Measurements from ENCODE around the gene SHKBP1. TPM values are rescaled to one million over a fixed set of nuclear protein-coding genes. Genes with fewer than 3 reads are reported as not detected.

Gene SHKBP1
- total and polyA plus RNA-seq, 2 donors (not counting 1 experiment from before 2014, with no cell fraction given): 179 to 227 TPM

DNA sequence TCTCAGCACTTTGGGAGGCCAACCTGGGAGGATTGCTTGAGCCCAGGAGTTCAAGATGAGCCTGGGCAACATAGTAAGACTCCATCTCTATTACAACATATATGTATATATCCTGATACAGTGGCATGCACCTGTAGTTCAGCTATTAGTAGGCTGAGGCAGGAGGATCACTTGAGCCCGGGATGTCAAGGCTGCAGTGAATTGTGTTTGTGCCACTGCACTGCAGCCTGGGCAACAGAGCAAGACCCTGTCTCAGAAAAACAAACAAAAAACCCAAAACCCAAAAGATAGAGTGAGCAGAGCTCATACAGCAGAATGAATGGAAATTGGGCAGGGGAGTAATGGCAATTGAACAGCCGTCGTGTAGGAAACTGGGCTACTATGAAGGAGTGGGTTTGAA, 17.3 kb upstream of the SHKBP1 start:
- H3K9me3 Mint-ChIP-seq (ENCODE audit: insufficient read depth): no peaks in the 10 kb centered on the region
- H3K4me1 ChIP-seq (ENCODE audit: control insufficient read depth in 2 of 2, insufficient read depth in 2 of 2, low read length in 2 of 2): no peaks in the 10 kb centered on the region
- H3K9me3 ChIP-seq (ENCODE audit: control extremely low read depth in 1 of 3, control insufficient read depth in 2 of 3, insufficient read depth in 1 of 3, low read length in 2 of 3): peaks cover 0 to 2% (median 0%) of the 10 kb centered on the region in 3 donors
- no peak overlapping the region for H3K4me3 ChIP-seq (ENCODE audit: control extremely low read depth in 1 of 5, extremely low read depth in 1 of 5, insufficient read depth in 1 of 5, low read depth in 2 of 5, low read length in 4 of 5)
- H3K4me2 ChIP-seq (replicated peaks; ENCODE audit: low read depth, low read length, poor library complexity, severe bottlenecking): no peak overlapping the region
- no peak for TF ChIP-seq EZH2 (IDR thresholded peaks at IDR 0.05; ENCODE audit: borderline replicate concordance, insufficient read depth, low read depth, low read length, poor library complexity, severe bottlenecking)
- TF ChIP-seq, protein P1, sequence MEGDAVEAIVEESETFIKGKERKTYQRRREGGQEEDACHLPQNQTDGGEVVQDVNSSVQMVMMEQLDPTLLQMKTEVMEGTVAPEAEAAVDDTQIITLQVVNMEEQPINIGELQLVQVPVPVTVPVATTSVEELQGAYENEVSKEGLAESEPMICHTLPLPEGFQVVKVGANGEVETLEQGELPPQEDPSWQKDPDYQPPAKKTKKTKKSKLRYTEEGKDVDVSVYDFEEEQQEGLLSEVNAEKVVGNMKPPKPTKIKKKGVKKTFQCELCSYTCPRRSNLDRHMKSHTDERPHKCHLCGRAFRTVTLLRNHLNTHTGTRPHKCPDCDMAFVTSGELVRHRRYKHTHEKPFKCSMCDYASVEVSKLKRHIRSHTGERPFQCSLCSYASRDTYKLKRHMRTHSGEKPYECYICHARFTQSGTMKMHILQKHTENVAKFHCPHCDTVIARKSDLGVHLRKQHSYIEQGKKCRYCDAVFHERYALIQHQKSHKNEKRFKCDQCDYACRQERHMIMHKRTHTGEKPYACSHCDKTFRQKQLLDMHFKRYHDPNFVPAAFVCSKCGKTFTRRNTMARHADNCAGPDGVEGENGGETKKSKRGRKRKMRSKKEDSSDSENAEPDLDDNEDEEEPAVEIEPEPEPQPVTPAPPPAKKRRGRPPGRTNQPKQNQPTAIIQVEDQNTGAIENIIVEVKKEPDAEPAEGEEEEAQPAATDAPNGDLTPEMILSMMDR (IDR thresholded peaks at IDR 0.05): no peak
- DNase-seq (no peak), ATAC-seq (ENCODE audit: low read depth) (no peak)
- H3K4me1 Mint-ChIP-seq: no peaks in the 10 kb centered on the region
- no peaks in the 10 kb centered on the region for H3K79me2 ChIP-seq (ENCODE audit: control insufficient read depth, insufficient read depth, low read length)
- H4K20me1 ChIP-seq (ENCODE audit: control insufficient read depth, insufficient read depth, low read length, poor library complexity, severe bottlenecking): no peaks in the 10 kb centered on the region
- no peak overlapping the region for H3K4me3 Mint-ChIP-seq
- no peaks in the 10 kb centered on the region for H3K36me3 ChIP-seq (replicated peaks in 1 of 2; ENCODE audit: control extremely low read depth in 1 of 2, control insufficient read depth in 1 of 2, extremely low read depth in 1 of 2, insufficient read depth in 2 of 2, low read length in 1 of 2)
- peaks cover 0 to 28% (median 4%) of the 10 kb centered on the region in 4 experiments for H3K27me3 ChIP-seq (replicated peaks in 1 of 4; ENCODE audit: control extremely low read depth in 1 of 4, control insufficient read depth in 3 of 4, insufficient read depth in 4 of 4, low read length in 3 of 4)
- POLR2A ChIA-PET: no interaction called here
- WGBS (ENCODE audit: insufficient coverage): no CpG with 5 or more reads among the region's 3 CpGs
- intact Hi-C loops (cut with micrococcal nuclease): no loop called here
- H3K9ac ChIP-seq (ENCODE audit: low read length): no peak overlapping the region
- H3K27ac Mint-ChIP-seq: no peak overlapping the region
- H2AFZ ChIP-seq (ENCODE audit: insufficient read depth, low read depth, low read length, poor library complexity, severe bottlenecking): no peak overlapping the region
- H3K27me3 Mint-ChIP-seq: peaks cover 38% of the 10 kb centered on the region
- CTCF ChIA-PET: interaction anchor here (1.4 to 2.4 kb wide), 2 partner anchors 11 to 18 kb away, joined by 3 to 7 read pairs; no protein-coding TSS in a partner anchor
- H3K27ac ChIP-seq (ENCODE audit: low read length in 2 of 2): no peak overlapping the region

DNA sequence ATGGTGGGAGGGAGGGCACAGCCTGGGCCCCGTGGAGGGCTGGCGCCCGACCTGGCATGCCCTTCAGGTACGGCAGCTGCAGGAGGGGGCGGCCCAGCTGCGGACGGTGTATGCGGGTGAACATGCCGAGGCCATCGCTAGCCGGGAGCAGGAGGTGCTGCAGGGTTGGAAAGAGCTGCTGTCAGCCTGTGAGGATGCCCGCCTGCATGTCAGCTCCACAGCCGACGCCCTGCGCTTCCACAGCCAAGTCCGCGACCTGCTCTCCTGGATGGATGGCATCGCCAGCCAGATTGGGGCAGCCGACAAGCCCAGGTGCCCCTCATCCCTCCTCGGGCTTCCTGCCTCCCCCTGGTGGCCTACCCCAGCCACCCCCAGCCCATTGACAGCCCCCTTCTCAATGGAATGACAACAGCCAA, 16.6 kb upstream of the SHKBP1 start:
- Mint-ChIP-seq H3K9me3 (ENCODE audit: insufficient read depth) (no peaks in the 10 kb centered on the region), H3K27me3 (peaks cover 36% of the 10 kb centered on the region), H3K4me3 (no peak overlapping the region), H3K27ac (no peak overlapping the region), H3K4me1 (no peaks in the 10 kb centered on the region)
- no peak overlapping the region for H2AFZ ChIP-seq (ENCODE audit: insufficient read depth, low read depth, low read length, poor library complexity, severe bottlenecking)
- no peaks in the 10 kb centered on the region for H3K36me3 ChIP-seq (replicated peaks in 1 of 2; ENCODE audit: control extremely low read depth in 1 of 2, control insufficient read depth in 1 of 2, extremely low read depth in 1 of 2, insufficient read depth in 2 of 2, low read length in 1 of 2)
- peaks cover 0 to 26% (median 2%) of the 10 kb centered on the region in 4 experiments for H3K27me3 ChIP-seq (replicated peaks in 1 of 4; ENCODE audit: control extremely low read depth in 1 of 4, control insufficient read depth in 3 of 4, insufficient read depth in 4 of 4, low read length in 3 of 4)
- H3K9ac ChIP-seq (ENCODE audit: low read length): no peak overlapping the region
- H3K79me2 ChIP-seq (ENCODE audit: control insufficient read depth, insufficient read depth, low read length): no peaks in the 10 kb centered on the region
- H3K9me3 ChIP-seq (ENCODE audit: control extremely low read depth in 1 of 3, control insufficient read depth in 2 of 3, insufficient read depth in 1 of 3, low read length in 2 of 3): peaks cover 0 to 2% (median 0%) of the 10 kb centered on the region in 3 donors
- no peak overlapping the region for H3K4me3 ChIP-seq (ENCODE audit: control extremely low read depth in 1 of 5, extremely low read depth in 1 of 5, insufficient read depth in 1 of 5, low read depth in 2 of 5, low read length in 4 of 5)
- H4K20me1 ChIP-seq (ENCODE audit: control insufficient read depth, insufficient read depth, low read length, poor library complexity, severe bottlenecking): no peaks in the 10 kb centered on the region
- no peak overlapping the region for H3K4me2 ChIP-seq (replicated peaks; ENCODE audit: low read depth, low read length, poor library complexity, severe bottlenecking)
- 89% methylated on average over 20 of the region's 20 CpGs for WGBS (ENCODE audit: insufficient coverage)
- ChIA-PET POLR2A (no interaction called here), CTCF (interaction anchor here (1.4 kb wide), 1 partner anchor 19 kb away, joined by 3 read pairs; no protein-coding TSS in a partner anchor)
- ATAC-seq (ENCODE audit: low read depth) (no peak), DNase-seq (no peak)
- TF ChIP-seq, protein P1 (IDR thresholded peaks at IDR 0.05): no peak
- TF ChIP-seq EZH2 (IDR thresholded peaks at IDR 0.05; ENCODE audit: borderline replicate concordance, insufficient read depth, low read depth, low read length, poor library complexity, severe bottlenecking): no peak
- no peak overlapping the region for H3K27ac ChIP-seq (ENCODE audit: low read length in 2 of 2)
- intact Hi-C loops (cut with micrococcal nuclease): no loop called here
- no peaks in the 10 kb centered on the region for H3K4me1 ChIP-seq (ENCODE audit: control insufficient read depth in 2 of 2, insufficient read depth in 2 of 2, low read length in 2 of 2)
